Neural cell (in vitro differentiated cells): Measurements from ENCODE around the gene ENAH.

Experiments used
- CTCF ChIP-seq: fragments of 450-650 bp; IDR thresholded peaks from 2 replicates; pipeline ENCODE4 v1.5.1; 2014; ENCODE audit warnings: antibody characterized with exemption, mild to moderate bottlenecking, moderate library complexity; ENCODE audit not compliant: poor library complexity, severe bottlenecking
- EP300 ChIP-seq: fragments of 450-650 bp; conservative IDR thresholded peaks from 2 replicates; pipeline ENCODE4 v1.6.1; 2014; ENCODE audit warnings: antibody characterized with exemption, mild to moderate bottlenecking, moderate library complexity; ENCODE audit not compliant: poor library complexity, severe bottlenecking
- POLR2AphosphoS5 ChIP-seq: IDR thresholded peaks from 2 replicates; pipeline ENCODE4 v1.6.1; 2012

GRCh38 chr1:225603538-225604354 lies 49.2 kb downstream of the ENAH start:
- TF ChIP-seq CTCF (no peak), EP300 (no peak), POLR2AphosphoS5 (no peak)
